CD4-positive, alpha-beta T cell treated with Interleukin-10 for 1 hour (primary cell): ENCODE results near the gene ZNF132.
"Not testable (repeated sequence)": the region's sequence is repeated elsewhere in the genome, so short reads cannot be mapped to it uniquely, and the experiment has no call there.

Source experiments
- DNase-seq: peaks from one replicate; pipeline ENCODE4 v3.0.0-alpha.2; 2020

ZNF132 gene

DNA sequence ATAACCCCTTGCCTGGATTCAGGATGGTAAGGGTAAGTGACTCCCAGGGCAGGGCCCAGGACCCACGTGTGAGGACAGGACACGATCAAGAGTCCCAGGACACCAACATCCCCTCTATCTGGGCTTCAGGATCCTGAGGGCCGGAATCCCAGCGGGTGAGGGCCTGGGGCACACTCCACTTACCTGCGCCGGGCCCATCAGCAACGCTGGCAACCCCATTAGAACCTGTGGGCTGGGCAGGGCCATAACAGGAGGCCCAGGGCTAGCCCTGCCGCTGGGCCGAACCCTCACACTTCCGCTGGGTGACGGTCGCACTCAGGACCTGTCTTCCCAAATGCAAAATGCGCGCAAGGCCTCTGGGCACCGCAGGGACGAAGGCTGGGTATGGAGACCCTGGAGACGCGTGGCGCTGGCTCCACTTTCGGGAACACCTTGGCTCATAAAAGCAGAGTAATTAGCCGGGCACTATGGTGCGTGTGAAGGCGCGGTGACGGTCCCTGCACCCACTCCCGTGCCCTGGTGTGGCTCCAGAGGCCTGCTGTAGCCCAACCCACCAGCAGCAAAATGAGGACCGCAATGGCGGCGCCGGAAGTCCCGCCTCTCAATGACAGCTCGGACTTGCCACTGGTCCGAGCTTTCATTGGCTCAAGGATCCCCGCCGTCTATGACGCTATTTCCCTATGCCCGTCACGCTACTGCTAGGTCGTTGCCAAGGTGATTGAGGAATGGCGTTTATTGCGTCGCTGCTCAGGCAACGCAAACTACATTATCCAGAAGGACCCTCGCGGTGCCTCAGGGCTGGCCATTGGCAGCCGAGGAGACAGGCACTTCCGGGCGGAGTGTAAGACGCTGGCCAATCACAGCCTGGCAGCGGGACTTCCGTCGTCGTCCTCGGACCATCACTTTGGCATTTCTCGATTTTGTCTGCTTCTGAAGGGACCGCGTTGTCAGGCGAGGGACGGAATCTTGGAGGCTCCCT is at the start of gene ZNF132:
ZNF132 (minus strand) TSS at position 578 of the 979 bp plus-strand sequence; CDS start at position 246, 332 bp downstream.
- peak; percentile 99 for DNase-seq

DNA sequence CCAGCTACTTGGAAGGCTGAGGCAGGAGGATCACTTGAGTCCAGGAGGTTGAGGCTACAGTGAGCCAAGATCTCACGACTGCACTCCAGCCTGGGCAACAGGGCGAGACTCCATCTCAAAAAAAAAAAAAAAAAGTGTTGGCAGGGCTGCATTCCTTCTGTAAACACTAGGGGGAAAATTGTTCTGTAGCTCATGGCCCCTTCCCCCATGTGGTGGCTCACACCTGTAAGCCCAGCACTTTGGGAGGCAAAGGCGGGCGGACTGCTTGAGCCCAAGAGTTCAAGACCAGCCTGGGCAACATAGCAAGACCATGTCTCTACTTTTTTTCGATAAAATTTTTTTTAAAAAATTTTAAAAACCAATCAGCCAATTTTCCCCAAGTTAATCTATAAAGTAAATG is 44.4 kb upstream of the ZNF132 start:
- not testable (repeated sequence) for DNase-seq

DNA sequence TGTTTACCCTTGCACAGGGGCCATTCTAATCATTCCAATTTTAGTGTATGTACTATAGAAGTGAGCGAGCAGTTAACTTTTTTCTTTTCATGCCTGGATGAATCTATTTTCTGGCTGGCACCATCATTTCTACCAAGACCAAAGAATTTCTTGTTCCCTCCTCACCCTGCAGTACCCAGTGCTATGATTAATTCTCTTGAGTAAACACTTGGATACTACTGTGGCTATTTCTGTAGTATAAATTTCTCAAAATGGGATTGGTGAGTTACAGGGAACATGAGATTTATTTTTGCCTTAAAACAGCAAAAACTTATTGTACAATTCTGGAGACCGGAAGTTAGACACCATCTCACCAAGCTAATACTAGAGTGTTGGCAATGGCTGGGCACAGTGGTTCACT is 43.8 kb upstream of the ZNF132 start:
- DNase-seq: no peak

DNA sequence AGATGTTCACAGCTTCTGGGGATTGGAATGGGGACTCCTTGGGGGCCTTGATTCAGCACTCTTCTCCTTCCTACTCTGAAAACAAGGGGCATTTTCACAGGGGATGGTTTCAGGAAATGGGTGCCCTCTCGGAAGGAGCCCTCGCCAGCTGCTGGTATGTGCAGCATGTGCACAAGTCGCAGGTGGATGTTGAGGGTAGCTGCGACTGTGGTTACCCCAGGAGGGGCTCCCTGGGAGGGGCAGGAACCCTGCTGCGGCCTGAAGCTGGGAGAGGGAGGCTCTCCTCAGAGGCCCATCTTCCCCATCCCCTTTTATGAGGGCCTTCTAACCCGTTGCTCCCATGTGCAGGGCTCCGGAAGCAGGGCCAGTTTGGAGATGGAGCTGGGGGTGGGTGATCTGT is 42.4 kb upstream of the ZNF132 start:
- no peak for DNase-seq

DNA sequence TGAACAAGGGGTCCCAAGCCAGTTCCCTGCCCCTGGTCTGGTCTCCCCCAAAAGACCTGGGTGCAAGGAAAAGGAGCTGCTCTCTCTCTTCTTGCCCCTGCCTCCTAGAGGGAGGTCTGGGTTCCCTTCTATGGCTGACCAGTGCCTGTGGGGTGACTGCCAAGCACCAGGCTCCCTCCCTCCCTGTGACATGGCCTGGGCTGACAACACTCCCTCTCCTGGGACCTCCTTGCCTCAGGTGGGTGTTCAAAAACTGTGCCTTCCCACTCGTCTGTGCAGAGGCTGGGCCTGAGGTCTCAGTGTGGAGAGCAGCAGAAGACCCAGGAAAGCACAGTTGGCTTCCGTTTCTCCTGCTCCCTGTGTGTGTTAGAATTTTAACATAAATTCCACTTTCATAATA is 40.9 kb upstream of the ZNF132 start:
- no peak for DNase-seq

DNA sequence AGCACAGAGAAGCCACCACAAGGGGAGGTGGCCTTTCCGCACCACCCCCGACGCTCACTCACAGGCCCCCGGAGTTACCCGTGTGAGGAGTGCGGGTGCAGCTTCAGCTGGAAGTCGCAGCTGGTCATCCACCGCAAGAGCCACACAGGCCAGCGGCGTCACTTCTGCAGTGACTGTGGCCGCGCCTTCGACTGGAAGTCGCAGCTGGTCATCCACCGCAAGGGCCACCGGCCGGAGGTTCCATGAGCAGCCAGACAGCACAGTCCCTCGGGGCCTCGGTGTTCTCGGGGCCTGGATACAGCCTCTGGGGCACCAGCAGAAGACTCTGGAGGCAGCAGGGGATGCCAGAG is 40.5 kb upstream of the ZNF132 start:
- no peak for DNase-seq

DNA sequence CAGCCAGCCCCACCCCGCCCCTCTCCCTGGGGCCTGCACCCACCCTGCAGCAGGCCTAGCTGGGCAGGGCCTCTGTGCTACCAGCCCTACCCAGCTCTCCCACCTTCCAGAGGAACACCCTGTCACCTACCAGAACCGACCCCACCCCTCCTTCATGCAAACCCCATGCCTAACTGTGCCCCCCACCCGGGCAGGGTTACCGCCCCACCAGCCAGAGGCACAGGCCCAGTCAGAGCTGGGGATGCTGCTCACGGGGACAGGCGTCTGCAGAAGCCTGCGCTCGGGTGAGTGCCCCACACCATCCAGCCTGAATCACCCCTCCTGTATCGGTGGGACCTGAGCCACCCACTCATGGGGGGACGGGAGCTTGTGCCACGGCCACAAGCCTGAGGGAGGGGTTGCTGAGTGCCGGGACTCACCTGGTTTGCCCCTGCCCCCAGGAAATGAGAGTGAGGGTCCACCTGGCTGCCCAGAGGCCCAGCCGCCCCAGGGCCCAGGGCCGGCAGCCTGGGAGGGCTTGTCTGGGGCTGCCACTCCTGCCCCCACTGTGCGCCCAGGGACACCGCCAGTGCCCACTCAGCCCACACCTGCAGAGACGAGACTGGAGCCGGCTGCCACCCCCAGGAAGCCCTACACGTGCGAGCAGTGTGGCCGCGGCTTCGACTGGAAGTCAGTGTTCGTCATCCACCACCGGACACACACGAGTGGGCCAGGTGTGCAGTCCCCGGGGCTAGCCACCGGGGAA is 40.0 kb upstream of the ZNF132 start:
- no peak for DNase-seq

DNA sequence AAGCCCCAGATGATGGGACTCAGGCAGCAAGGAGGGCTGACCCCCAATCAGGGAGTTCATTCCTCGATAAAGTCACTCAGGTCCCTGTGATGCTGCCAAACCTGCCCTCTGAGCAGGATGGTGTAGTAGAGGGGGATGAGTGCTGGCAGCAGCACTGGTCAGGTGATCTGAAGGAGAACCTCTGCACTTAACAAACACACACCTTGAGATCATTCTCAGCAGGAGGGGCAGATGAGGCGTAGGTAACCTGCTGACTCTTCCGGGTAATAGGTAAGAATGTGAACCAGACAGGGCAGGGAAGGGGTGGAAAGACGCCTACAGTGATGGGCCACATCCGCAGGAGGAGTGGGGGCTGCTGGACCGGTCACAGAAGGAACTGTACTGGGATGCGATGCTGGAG is 39.4 kb upstream of the ZNF132 start:
- no peak for DNase-seq

DNA sequence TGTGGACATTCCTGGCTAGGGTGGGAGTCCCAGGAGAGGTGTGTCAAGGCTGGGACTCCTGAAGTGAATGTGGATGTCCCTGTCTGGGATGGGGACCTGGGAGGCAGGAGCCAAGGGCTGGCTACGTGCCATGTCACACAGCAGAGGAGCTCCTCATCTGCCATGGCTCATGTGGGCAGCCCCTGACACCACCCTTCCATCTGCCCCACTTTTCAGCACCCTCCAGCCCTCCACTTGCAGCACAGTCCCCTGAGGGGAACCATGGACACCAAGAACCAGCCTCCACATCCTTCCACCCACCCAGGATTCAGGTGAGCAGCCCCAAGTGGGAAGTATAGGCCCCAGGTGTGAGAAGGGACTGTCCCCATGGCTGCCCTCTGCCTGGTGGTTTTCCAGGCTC is 37.9 kb upstream of the ZNF132 start:
- no peak for DNase-seq

DNA sequence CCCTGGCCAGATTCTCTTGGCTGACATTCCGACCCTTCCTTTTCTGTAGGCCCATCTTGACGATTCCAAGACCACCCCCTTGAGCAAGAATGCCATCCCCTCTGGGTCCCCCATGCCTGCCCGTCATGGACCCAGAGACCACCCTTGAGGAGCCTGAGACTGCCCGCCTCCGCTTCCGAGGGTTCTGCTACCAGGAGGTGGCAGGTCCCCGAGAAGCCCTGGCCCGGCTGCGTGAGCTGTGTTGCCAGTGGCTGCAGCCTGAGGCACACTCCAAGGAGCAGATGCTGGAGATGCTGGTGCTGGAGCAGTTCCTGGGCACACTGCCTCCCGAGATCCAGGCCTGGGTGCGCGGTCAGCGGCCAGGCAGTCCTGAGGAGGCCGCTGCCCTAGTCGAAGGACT is 37.2 kb upstream of the ZNF132 start:
- DNase-seq: no peak

DNA sequence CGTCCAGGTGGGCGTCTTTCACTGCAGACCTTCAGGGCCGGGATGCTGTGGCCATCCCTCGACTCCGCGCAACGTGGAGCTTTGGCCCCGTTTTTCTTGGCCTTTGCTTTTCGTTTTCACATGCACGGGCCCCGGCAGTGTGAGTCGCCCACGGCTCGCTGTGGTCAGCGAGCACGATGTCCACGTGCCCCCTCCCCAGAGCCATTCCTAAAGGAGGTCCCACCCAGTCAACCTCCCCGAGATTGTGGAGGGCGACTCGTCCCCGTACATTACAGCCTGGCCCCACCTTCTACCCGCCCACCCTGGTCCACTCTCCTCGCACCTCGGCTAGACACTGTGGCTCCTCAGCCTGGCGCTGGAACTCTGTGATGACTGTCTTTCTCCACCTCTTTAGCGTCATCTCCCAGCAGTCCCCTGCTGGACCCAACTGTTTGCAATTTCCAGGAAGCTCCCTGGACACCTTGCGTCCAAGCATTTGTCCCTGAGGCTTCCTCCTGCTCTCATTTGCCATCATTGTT is 36.6 kb upstream of the ZNF132 start:
- no peak for DNase-seq

DNA sequence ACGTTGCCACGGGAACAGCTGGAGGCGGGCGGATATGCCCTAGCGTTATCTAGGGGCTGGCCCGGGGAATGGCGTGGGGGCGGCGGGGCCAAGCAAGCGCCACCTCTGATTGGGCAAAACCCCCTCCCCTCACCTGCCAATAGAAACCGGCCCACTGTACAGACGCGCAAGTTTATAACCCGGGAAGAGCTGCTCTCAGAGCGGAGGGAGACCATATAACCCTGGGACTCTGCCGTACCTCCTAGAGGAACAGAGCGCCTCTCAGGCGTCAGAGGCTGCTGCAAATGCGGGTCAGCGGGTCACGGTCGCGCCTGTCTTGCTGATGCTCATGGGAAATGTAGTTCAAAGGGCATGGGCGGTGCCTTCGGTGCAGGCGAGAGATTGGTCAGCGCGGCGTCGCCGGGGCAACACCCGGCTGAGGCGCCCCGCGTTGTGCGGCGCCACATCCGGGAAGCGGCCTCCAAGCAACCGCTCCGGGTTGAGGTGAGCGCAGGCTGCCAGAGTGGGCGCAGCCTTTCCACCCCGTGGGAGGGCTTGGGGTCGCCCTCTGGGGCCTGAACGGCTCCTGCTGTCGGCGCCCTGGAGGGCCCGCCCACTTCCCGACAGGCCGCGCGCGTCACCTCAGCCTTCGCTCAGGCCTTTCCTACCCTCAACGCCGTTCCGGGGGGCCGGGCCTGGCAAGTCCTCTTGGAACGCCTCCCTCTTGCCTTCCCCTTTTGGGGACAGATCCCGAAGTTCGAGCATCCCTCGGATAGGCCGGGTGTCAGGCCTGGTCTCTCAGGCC is 36.0 kb upstream of the ZNF132 start, which contains the start of gene ZNF446:
ZNF446 (plus strand) TSS at position 639 of the 784 bp plus-strand sequence. CDS start 867 bp downstream, outside the sequence.
- DNase-seq: peak; percentile 97

DNA sequence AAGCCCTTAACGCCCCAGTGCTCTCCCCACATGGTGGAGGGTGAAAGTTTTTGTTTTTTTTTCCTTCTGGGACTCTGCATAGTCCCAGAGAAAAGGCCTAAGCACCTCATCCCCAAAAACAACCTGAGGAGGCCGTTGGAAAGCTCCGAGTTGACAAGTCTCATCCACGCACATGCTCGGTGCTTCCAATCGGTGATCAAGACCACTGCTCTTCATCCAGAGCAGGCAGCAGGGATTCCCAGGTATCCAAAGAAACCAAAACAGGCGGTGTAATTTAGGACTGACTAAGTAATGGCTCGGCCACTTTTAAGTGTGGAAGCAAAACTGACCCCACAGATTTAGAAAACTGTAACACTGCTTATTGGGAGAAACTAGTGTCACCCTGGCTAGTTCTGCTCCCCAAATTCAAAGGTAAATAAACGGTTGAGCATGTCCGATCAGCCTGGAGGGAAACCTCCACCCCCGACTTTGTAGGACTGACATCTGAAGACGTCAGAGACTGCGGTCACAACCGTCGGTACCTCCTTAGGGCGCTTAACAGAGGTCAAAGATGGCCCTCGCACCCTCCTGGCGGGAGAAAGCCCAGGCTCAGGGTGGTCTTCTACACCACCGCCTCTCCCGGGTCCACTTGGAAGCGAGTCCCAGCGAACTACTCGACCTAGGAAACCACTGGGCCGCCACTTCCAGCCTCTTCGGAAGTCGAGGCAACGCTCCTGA is 35.2 kb upstream of the ZNF132 start:
- DNase-seq: no peak

DNA sequence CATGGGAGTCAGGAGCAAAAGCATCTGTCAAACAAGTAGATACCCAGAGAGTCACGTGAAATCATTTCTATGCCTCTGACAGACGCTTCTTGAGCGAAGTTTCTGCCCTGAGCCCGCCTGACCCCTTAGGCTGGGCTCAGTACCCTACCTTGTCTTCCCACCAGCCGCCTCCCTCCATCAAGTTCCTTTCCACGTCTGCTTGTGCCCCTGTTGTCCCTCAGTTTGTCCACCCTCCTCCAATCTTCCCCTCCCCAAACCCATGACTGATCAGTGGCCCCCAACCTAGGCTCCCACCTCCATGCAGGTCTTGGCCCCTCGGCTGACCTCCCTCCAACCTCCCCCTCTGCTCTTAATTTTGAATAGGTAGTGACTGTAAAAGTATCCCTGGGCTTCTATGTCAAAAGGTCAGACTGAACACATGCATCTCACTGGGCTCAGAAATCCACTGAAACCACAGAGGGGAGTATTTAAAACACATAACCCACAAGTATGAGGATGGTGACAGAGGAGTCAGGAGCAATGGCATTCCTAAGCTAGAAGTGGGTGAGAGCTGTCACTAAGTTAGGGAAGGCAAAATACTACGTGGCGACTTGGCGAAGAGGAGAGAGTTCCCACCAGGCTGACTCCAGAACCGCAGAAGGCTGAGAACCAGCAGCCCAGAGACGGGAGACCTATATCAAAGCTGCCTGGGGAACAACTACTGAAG is 34.5 kb upstream of the ZNF132 start:
- DNase-seq: no peak

DNA sequence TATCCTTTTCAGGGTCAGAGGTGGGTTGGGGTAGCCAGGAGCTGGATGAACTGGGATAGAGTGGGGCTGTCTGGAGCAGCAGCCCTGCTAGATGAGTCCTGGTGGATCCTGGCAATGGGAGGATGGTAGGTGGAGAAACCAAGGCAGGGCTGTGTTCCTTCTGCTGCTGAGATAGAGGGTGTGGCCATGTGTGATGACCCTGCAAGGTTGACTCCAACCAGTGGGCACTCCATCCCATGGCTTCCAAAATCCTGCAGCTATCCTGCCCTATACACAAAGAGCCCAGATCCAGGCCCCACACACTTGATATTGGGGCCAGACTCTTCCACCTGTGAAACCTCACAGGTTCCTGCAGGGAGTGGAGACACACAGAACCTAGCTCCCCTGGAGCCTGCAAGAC is 33.8 kb upstream of the ZNF132 start:
- no peak for DNase-seq

DNA sequence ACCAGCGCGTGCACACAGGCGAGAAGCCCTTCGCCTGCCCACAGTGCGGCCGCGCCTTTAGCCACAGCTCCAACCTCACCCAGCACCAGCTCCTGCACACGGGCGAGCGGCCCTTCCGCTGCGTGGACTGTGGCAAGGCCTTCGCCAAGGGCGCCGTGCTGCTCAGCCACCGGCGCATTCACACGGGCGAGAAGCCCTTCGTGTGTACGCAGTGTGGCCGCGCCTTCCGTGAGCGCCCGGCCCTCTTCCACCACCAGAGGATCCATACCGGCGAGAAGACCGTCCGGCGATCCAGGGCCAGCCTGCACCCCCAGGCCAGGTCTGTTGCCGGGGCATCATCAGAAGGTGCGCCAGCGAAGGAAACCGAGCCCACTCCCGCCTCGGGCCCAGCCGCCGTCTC is 31.8 kb upstream of the ZNF132 start:
- no peak for DNase-seq

DNA sequence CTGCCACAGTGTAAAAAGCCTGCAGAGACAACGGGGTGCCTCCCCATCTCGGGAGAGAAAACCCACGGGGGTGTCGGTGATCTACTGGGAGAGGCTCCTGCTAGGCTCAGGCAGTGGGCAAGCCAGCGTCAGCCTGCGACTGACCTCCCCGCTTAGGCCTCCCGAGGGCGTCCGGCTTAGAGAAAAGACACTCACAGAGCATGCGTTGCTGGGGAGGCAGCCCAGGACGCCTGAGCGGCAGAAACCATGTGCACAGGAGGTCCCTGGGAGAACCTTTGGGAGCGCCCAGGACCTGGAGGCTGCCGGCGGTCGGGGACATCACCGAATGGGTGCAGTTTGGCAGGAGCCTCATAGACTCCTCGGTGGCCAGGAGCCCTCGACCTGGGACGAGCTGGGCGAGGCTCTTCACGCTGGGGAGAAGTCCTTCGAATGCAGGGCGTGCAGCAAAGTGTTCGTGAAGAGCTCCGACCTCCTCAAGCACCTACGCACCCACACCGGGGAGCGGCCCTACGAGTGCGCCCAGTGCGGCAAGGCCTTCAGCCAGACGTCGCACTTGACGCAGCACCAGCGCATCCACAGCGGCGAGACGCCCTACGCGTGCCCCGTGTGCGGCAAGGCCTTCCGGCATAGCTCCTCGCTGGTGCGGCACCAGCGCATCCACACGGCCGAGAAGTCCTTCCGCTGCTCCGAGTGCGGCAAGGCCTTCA is 31.0 kb upstream of the ZNF132 start:
- not testable (repeated sequence) for DNase-seq

DNA sequence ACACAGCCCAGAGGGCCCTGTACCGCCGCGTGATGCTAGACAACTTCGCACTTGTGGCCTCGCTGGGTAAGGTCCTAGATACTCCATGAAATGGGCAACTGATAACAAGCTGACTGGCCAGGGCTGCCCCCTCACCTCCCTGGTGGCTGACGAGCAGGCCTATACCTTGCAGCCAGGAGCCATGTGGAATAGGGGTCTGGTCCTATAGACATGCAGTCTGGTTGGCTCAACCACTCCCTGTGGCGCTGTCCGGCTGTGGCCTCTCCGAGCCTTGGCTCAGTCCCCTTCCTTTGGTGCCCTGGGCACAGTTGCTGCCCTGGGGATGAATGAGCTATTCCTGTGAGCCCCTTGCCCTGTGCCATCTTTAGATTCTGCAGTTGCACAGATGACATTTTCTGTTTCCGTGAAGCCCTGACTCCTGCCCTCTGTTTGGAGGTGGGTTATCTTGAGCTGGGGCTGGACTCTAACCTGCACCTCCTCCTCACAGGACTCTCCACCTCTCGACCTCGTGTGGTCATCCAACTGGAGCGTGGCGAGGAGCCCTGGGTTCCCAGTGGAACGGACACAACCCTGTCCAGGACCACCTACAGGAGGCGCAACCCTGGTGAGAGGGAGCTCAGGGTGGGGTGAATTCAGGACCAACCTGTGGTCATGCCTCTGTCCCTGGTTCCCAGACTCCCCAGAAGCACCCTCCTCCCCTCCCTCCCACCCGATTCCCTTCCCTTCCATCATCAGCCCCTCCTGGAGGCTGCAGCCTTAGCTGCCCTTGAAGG is 29.5 kb upstream of the ZNF132 start:
- DNase-seq: no peak

DNA sequence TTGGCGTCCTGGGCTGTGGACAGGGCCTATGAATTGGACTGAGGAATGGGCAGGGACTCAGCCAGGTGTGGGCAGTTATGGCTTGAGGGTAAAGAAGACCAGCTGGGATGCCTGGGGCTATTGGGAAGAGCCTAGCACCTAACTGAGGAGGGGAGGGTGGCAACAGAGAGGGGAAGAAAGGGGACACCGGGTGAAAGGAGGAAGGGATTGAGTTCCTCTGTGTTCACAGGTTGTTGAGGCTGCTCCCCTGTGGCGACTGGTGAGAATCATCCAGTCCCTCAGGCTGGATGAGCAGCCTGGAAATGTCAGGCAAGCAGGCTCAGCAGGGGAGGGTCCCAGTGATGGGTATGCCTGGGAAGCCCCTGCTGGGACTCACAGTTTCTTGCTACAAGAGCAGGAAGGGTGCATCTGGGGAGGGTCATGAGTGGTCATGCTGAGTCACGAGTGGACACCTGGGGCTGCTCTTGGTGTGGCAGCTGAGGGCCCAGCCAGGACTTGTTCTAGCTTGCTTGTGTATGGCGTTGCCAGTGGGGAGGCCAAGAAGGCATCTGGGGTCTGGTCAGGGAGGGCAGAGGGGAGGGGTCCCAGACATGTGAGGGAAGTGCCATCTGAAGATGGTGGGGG is 28.4 kb upstream of the ZNF132 start:
- no peak for DNase-seq
